SU-DHL-6 (cell line): ENCODE results near the gene PDGFA.

Source experiments
- H2AFZ ChIP-seq: fragments of 200-600 bp; sonication (generic); 2 replicates; pipeline ENCODE4 v1.6.1; 2014; ENCODE audit warnings: low read depth, mild to moderate bottlenecking, moderate library complexity, mixed read lengths, antibody characterized with exemption, low read length; ENCODE audit not compliant: severe bottlenecking
- H3F3A ChIP-seq: fragments of 200-600 bp; shearing (Covaris generic); 2 replicates; pipeline ENCODE4 v1.6.0; 2016; ENCODE audit warnings: antibody characterized with exemption, mild to moderate bottlenecking; ENCODE audit not compliant: insufficient read depth
- H3K27ac ChIP-seq: fragments of 200-600 bp; sonication (generic); 2 replicates; pipeline ENCODE4 v1.5.1; 2016; ENCODE audit warnings: low read depth, mild to moderate bottlenecking, low read length, moderate library complexity, mixed read lengths
- H3K27me3 ChIP-seq: fragments of 200-600 bp; sonication (generic), shearing (Covaris generic); 2 replicates; pipeline ENCODE4 v1.6.0; 2014; ENCODE audit warnings: mild to moderate bottlenecking, low read length
- H3K36me3 ChIP-seq: fragments of 200-600 bp; sonication (generic); 2 replicates; pipeline ENCODE4 v1.6.1; 2014; ENCODE audit warnings: mild to moderate bottlenecking, low read length, mixed read lengths
- H3K4me2 ChIP-seq: fragments of 300-600, 200-600 bp; shearing (Covaris generic), sonication (generic); 2 replicates; pipeline ENCODE4 v1.6.0; 2014; ENCODE audit warnings: low read length, low read depth, mild to moderate bottlenecking; ENCODE audit not compliant: poor library complexity, severe bottlenecking
- H3K4me3 ChIP-seq: fragments of 200-600 bp; sonication (generic); 2 replicates; pipeline ENCODE4 v1.5.1; 2014; ENCODE audit warnings: antibody characterized with exemption, low read length, mild to moderate bottlenecking, mixed read lengths; ENCODE audit not compliant: insufficient read depth, poor library complexity, severe bottlenecking
- H3K79me2 ChIP-seq: fragments of 200-600 bp; sonication (generic); 2 replicates; pipeline ENCODE4 v1.6.1; 2014; ENCODE audit warnings: mild to moderate bottlenecking, low read length, moderate library complexity; ENCODE audit not compliant: insufficient read depth
- H3K9ac ChIP-seq: fragments of 200-600 bp; sonication (generic); 2 replicates; pipeline ENCODE4 v1.7.0; 2014; ENCODE audit warnings: mild to moderate bottlenecking, low read length
- H3K9me2 ChIP-seq: fragments of 200-600 bp; sonication (generic); replicated peaks from 2 replicates; pipeline ENCODE4 v1.6.1; 2014; ENCODE audit warnings: low read length; ENCODE audit not compliant: insufficient read depth
- H3K9me3 ChIP-seq: fragments of 200-600 bp; sonication (generic); 2 replicates; pipeline ENCODE4 v1.6.1; 2014; ENCODE audit warnings: low read length, mixed read lengths; ENCODE audit not compliant: insufficient read depth
- H4K20me1 ChIP-seq: fragments of 200-600 bp; sonication (generic); 2 replicates; pipeline ENCODE4 v1.6.1; 2014; ENCODE audit warnings: low read depth, mild to moderate bottlenecking, antibody characterized with exemption, low read length, moderate library complexity, mixed read lengths
- CTCF ChIP-seq: fragments of 200-600 bp; sonication (generic); IDR thresholded peaks from one replicate; pipeline ENCODE4 v1.5.1; 2017; ENCODE audit warnings: antibody characterized with exemption, mild to moderate bottlenecking, low read length, moderate library complexity; ENCODE audit not compliant: insufficient read depth, poor library complexity, severe bottlenecking
- EZH2phosphoT487 ChIP-seq: fragments of 200-600 bp; sonication (generic), shearing (Covaris generic); conservative IDR thresholded peaks from 2 replicates; pipeline ENCODE4 v1.6.1; 2018; ENCODE audit warnings: mild to moderate bottlenecking, antibody characterized with exemption, low read length, moderate library complexity, mixed read lengths

Gene PDGFA

GRCh38 chr7:536231-536630, 16.6 kb upstream of the PDGFA start:
- TF ChIP-seq EZH2phosphoT487 (no peak), CTCF (no peak)
- H3K79me2 ChIP-seq = no peaks in the 10 kb centered on the region
- no peaks in the 10 kb centered on the region for H3K27me3 ChIP-seq
- no peaks in the 10 kb centered on the region for H3F3A ChIP-seq
- H3K4me3 ChIP-seq = no peak overlapping the region
- no peaks in the 10 kb centered on the region for H3K9me2 ChIP-seq
- no peak overlapping the region for H3K27ac ChIP-seq
- H3K36me3 ChIP-seq = no peaks in the 10 kb centered on the region
- H3K9me3 ChIP-seq = no peaks in the 10 kb centered on the region
- no peak overlapping the region for H2AFZ ChIP-seq
- no peak overlapping the region for H3K4me2 ChIP-seq
- H4K20me1 ChIP-seq = no peaks in the 10 kb centered on the region; the same call in 1 of the 2 replicates
- H3K9ac ChIP-seq = no peak overlapping the region

- no peak overlapping the region for H3K27ac ChIP-seq
- H3K4me2 ChIP-seq = no peak overlapping the region
- no peaks in the 10 kb centered on the region for H3K27me3 ChIP-seq
- H3K9ac ChIP-seq = no peak overlapping the region
- no peaks in the 10 kb centered on the region for H3K9me3 ChIP-seq
- H3K4me3 ChIP-seq = no peak overlapping the region
- no peaks in the 10 kb centered on the region for H3K36me3 ChIP-seq
- no peak overlapping the region for H2AFZ ChIP-seq
- no peaks in the 10 kb centered on the region for H3K79me2 ChIP-seq
- no peaks in the 10 kb centered on the region for H3K9me2 ChIP-seq
- no peaks in the 10 kb centered on the region for H4K20me1 ChIP-seq
- TF ChIP-seq EZH2phosphoT487 (no peak), CTCF (no peak)
- no peaks in the 10 kb centered on the region for H3F3A ChIP-seq
These were observed 15.3 kb upstream of the PDGFA start for GRCh38 chr7:534959-535358.

GRCh38 chr7:534075-534474, 14.4 kb upstream of the PDGFA start:
- Histone ChIP-seq H3K4me2 (no peak overlapping the region), H3K9ac (no peak overlapping the region), H3K36me3 (no peaks in the 10 kb centered on the region), H4K20me1 (no peaks in the 10 kb centered on the region), H3F3A (no peaks in the 10 kb centered on the region), H3K9me3 (no peaks in the 10 kb centered on the region), H3K4me3 (no peak overlapping the region), H3K27me3 (no peaks in the 10 kb centered on the region), H3K27ac (no peak overlapping the region), H2AFZ (no peak overlapping the region), H3K9me2 (no peaks in the 10 kb centered on the region), H3K79me2 (no peaks in the 10 kb centered on the region)
- TF ChIP-seq EZH2phosphoT487 = no peak
- no peak for TF ChIP-seq CTCF
